ENCODE results near the gene TMEM175. TPM values are rescaled to one million over a fixed set of nuclear protein-coding genes. Genes with fewer than 3 reads are reported as not detected.

TMEM175 gene
- total and polyA plus RNA-seq, 7 donors = 4.6 to 42.6 (median 30.5) TPM

DNA sequence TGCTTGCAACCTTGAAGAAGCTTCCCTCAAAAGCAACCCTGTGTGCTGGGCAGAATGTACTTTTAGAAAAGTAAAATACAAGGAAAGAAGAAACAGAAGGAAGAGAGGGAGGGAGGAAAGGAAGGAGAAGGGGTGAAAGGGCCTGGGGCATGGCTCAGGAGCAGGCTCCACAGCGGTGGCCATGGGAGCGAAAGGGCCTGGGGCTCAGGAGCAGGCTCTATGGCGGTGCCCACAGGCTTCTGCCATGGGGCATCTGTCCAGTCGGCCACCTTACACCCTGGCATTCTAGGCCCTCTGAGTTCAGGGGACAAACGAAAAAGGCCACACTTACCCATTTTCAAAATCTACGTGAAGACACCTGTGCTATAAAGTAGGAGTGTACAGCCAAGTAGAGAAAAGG, 31.5 kb upstream of the TMEM175 start:
- 95 to 97% methylated on average over 6 of the region's 6 CpGs for WGBS, 2 donors
- intact Hi-C loops (cut with DNase I) = no loop called here
- H3K4me3 ChIP-seq = no peak overlapping the region
- no peaks in the 10 kb centered on the region for H3K4me1 ChIP-seq
- H3K9me3 ChIP-seq = no peaks in the 10 kb centered on the region
- peaks cover 0 to 61% (median 20%) of the 10 kb centered on the region in 4 donors for H3K36me3 ChIP-seq
- no peak overlapping the region for H3K27ac ChIP-seq
- TF ChIP-seq, protein P1, sequence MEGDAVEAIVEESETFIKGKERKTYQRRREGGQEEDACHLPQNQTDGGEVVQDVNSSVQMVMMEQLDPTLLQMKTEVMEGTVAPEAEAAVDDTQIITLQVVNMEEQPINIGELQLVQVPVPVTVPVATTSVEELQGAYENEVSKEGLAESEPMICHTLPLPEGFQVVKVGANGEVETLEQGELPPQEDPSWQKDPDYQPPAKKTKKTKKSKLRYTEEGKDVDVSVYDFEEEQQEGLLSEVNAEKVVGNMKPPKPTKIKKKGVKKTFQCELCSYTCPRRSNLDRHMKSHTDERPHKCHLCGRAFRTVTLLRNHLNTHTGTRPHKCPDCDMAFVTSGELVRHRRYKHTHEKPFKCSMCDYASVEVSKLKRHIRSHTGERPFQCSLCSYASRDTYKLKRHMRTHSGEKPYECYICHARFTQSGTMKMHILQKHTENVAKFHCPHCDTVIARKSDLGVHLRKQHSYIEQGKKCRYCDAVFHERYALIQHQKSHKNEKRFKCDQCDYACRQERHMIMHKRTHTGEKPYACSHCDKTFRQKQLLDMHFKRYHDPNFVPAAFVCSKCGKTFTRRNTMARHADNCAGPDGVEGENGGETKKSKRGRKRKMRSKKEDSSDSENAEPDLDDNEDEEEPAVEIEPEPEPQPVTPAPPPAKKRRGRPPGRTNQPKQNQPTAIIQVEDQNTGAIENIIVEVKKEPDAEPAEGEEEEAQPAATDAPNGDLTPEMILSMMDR (IDR thresholded peaks at IDR 0.05) = no peak
- TF ChIP-seq POLR2AphosphoS5 (IDR thresholded peaks at IDR 0.05) = no peak
- no peak for TF ChIP-seq POLR2A (IDR thresholded peaks at IDR 0.05)
- no peak for TF ChIP-seq EP300 (IDR thresholded peaks at IDR 0.05)
- no peaks in the 10 kb centered on the region for H3K27me3 ChIP-seq
- DNase-seq = no peak

GRCh38 chr4:901192-901910, 30.9 kb upstream of the TMEM175 start:
- DNase-seq = no peak
- Histone ChIP-seq H3K9me3 (no peaks in the 10 kb centered on the region), H3K4me1 (no peaks in the 10 kb centered on the region), H3K4me3 (no peak overlapping the region), H3K27me3 (no peaks in the 10 kb centered on the region), H3K36me3 (peaks cover 0 to 55% (median 16%) of the 10 kb centered on the region in 4 donors), H3K27ac (no peak overlapping the region)
- intact Hi-C loops (cut with DNase I) = no loop called here
- 92 to 94% methylated on average over 28 of the region's 28 CpGs for WGBS, 2 donors
- TF ChIP-seq POLR2AphosphoS5 (IDR thresholded peaks at IDR 0.05) (no peak), POLR2A (IDR thresholded peaks at IDR 0.05) (no peak), EP300 (IDR thresholded peaks at IDR 0.05) (no peak)
- TF ChIP-seq, protein P1 (IDR thresholded peaks at IDR 0.05) = no peak

GRCh38 chr4:903066-904046, 28.9 kb upstream of the TMEM175 start:
- no peak for DNase-seq
- 93 to 94% methylated on average over 42 of the region's 42 CpGs for WGBS, 2 donors

DNA sequence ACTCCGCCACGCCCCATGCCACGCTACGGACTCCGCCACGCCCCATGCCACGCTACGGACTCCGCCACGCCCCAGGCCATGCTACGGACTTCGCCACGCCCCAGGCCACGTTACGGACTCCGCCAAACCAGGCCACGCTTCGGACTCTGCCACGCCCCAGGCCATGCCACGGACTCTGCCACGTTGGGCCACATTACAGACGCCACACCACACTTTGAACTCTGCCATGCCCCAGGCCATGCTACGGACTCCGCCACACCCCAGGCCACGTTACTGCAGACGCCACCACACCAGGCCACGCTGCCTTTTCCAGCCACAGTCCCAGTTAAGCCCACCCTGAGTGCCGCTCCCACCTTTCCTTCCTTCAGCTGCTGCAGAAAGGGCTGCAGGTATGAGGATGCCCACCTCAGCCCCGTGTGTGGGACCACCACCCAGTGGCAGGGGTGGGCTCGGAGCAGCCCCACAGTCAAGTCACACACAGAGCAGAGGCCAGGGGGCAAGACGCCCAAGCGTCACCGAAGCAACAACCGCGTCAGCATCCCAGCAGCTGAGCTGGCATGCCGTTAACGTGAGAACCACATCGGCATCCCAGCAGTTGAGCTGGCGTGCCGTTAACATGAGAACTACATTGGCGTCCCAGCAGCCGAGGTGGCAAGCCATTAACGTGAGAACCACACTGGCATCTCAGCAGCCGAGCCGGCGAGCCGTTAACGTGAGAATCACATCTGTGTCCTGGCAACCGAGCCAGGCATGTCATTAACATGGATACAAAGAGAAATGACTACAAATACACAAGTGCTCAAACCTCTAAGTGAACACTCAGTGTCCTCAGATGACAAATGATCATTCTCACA, 26.5 kb upstream of the TMEM175 start:
- 91 to 97% methylated on average over 49 of the region's 49 CpGs for WGBS, 2 donors
- Histone ChIP-seq H3K9me3 (no peaks in the 10 kb centered on the region), H3K4me1 (no peaks in the 10 kb centered on the region), H3K27ac (no peak overlapping the region), H3K27me3 (no peaks in the 10 kb centered on the region), H3K4me3 (no peak overlapping the region), H3K36me3 (peaks cover 0 to 34% (median 10%) of the 10 kb centered on the region in 4 donors)
- DNase-seq = no peak
- intact Hi-C loops (cut with DNase I) = no loop called here
- TF ChIP-seq, protein P1 (IDR thresholded peaks at IDR 0.05) = no peak
- TF ChIP-seq EP300 (IDR thresholded peaks at IDR 0.05) (no peak), POLR2A (IDR thresholded peaks at IDR 0.05) (no peak), POLR2AphosphoS5 (IDR thresholded peaks at IDR 0.05) (no peak)

More at GRCh38 chr4:903066-904046, 28.9 kb upstream of the TMEM175 start:
- no peak overlapping the region for H3K4me3 ChIP-seq
- H3K4me1 ChIP-seq = no peaks in the 10 kb centered on the region
- peaks cover 0 to 35% (median 10%) of the 10 kb centered on the region in 4 donors for H3K36me3 ChIP-seq
- H3K27me3 ChIP-seq = no peaks in the 10 kb centered on the region
- no peak for TF ChIP-seq POLR2AphosphoS5 (IDR thresholded peaks at IDR 0.05)
- TF ChIP-seq POLR2A (IDR thresholded peaks at IDR 0.05) = no peak
- H3K27ac ChIP-seq = no peak overlapping the region
- intact Hi-C loops (cut with DNase I) = no loop called here
- no peaks in the 10 kb centered on the region for H3K9me3 ChIP-seq
